Gastroesophageal sphincter (tissue), 4 donors: ENCODE measurements around the gene SYNGR4. TPM values are rescaled to one million over a fixed set of nuclear protein-coding genes. Genes with fewer than 3 reads are reported as not detected.
A peak's percentile ranks its signal among the peaks of the same experiment; 100 is the strongest.

Experiments used
- ATAC-seq: fragments of 150-250 bp; one replicate; pipeline ENCODE4 v1.9.1; 2016; ENCODE audit warnings: mild to moderate bottlenecking, moderate library complexity
- H3K27ac ChIP-seq, 4 donors: fragments of 200-600 bp; sonication (generic) in 3 of 4; 1 replicate in 3 of 4; 2 replicates in 1 of 4; pipeline ENCODE4 v1.5.1; 2016 to 2019
- H3K27me3 ChIP-seq: fragments of 200-600 bp; sonication (generic); one replicate; pipeline ENCODE4 v1.5.1; 2019
- H3K36me3 ChIP-seq, 2 donors: fragments of 200-600 bp; sonication (generic); one replicate each; pipeline ENCODE4 v1.5.1; 2019; ENCODE audit warnings: control low read depth in 1 of 2
- H3K4me1 ChIP-seq, 3 donors: fragments of 200-600 bp; sonication (generic); 1 replicate in 2 of 3; 2 replicates in 1 of 3; pipeline ENCODE4 v1.5.1; 2016 to 2019; ENCODE audit warnings: control low read depth in 2 of 3
- H3K4me3 ChIP-seq, 2 donors: fragments of 200-600 bp; sonication (generic); one replicate each; pipeline ENCODE4 v1.5.1; 2019; ENCODE audit warnings: mild to moderate bottlenecking in 1 of 2, moderate library complexity in 1 of 2
- H3K9me3 ChIP-seq, 3 donors: fragments of 200-600 bp; sonication (generic); one replicate each; pipeline ENCODE4 v1.5.1; 2017 to 2019; ENCODE audit warnings: control low read depth in 2 of 3
- CTCF ChIP-seq, 4 experiments: fragments of 200-600 bp in 2 of 4; fragments of 450-650 bp in 2 of 4; sonication (generic) in 1 of 4; IDR thresholded peaks; one replicate each; pipeline ENCODE4 v1.5.1; 2017 to 2019; ENCODE audit warnings: antibody characterized with exemption in 4 of 4, mild to moderate bottlenecking in 2 of 4, moderate library complexity in 2 of 4
- EP300 ChIP-seq: sonication (generic); formaldehyde crosslinking; IDR thresholded peaks from one replicate; pipeline ENCODE4 v1.6.1; 2017; ENCODE audit warnings: antibody characterized with exemption, mild to moderate bottlenecking
- POLR2A ChIP-seq, 2 donors: fragments of 450-650 bp; IDR thresholded peaks; one replicate each; pipeline ENCODE4 v1.6.1; 2017; ENCODE audit warnings: antibody characterized with exemption in 2 of 2, mild to moderate bottlenecking in 2 of 2, moderate library complexity in 1 of 2
- POLR2AphosphoS5 ChIP-seq: sonication (generic); formaldehyde crosslinking; IDR thresholded peaks from one replicate; pipeline ENCODE4 v1.6.1; 2017; ENCODE audit warnings: antibody characterized with exemption
- WGBS, 2 donors: methylation state at CpG; one replicate each; pipeline ENCODE4 v1.1.5; 2018; ENCODE audit warnings: low coverage in 1 of 2; 5-methylcytosine and 5-hydroxymethylcytosine counted together
- total RNA-seq, 4 donors: library from RNA; depleted of rRNA; stranded (reverse); fragments of >200 nt; gene quantifications; one replicate each; pipeline ENCODE4 v1.1.0, GENCODE V29; 2016

The SYNGR4 gene
- total RNA-seq, 4 donors from 2014 or later = not detected

- Histone ChIP-seq H3K27ac (no peak overlapping the region), H3K36me3 (peaks cover 0 to 8% of the 10 kb centered on the region in 2 donors), H3K9me3 (no peaks in the 10 kb centered on the region), H3K4me3 (no peak overlapping the region), H3K4me1 (peaks cover 0 to 7% (median 0%) of the 10 kb centered on the region in 3 donors), H3K27me3 (no peaks in the 10 kb centered on the region)
- ATAC-seq = no peak
- WGBS, 2 donors = 89% methylated on average over 5 of the region's 5 CpGs; no CpG with 5 or more reads in 1 of the 2 donors
- TF ChIP-seq POLR2A (IDR thresholded peaks at IDR 0.05) (no peak), CTCF (IDR thresholded peaks at IDR 0.05) (no peak), POLR2AphosphoS5 (no peak), EP300 (no peak)
Measured at GRCh38 chr19:48350856-48351255, 13.3 kb upstream of the SYNGR4 start.

GRCh38 chr19:48351341-48351752 lies 12.8 kb upstream of the SYNGR4 start:
- Histone ChIP-seq H3K27ac (no peak overlapping the region), H3K9me3 (no peaks in the 10 kb centered on the region), H3K36me3 (peaks cover 0 to 10% of the 10 kb centered on the region in 2 donors), H3K4me3 (no peak overlapping the region), H3K27me3 (no peaks in the 10 kb centered on the region), H3K4me1 (peaks cover 0 to 7% (median 0%) of the 10 kb centered on the region in 3 donors)
- WGBS, 2 donors = 20 to 40% methylated on average over 2 to 6 of the region's 8 CpGs
- peak in 3 of 4 experiments; percentile 35 to 77 (median 55) for TF ChIP-seq CTCF (IDR thresholded peaks at IDR 0.05)
- TF ChIP-seq EP300 = no peak
- ATAC-seq = peak; percentile 46

DNA sequence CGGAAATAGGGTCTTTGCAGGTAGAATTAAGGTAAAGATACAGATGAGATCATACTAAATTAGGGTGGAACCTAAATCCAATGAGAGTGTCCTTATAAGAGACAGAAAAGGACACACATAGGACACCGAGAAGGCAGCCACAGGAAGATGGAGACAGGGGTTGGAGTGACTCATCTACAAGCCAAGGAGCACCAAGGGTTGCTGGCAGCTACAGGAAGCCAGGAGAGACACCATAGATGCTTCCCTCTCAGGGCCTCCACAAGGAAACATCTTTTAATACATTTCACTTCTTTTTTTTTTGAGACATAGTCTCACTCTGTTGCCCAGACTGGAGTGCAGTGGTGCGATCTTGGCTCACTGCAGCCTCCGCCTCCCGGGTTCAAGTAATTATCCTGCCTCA lies 10.5 kb upstream of the SYNGR4 start:
- no peak overlapping the region for H3K27ac ChIP-seq
- ATAC-seq = no peak
- H3K36me3 ChIP-seq = peaks cover 0 to 14% of the 10 kb centered on the region in 2 donors
- no peak overlapping the region for H3K4me3 ChIP-seq
- WGBS, 2 donors = 92 to 100% methylated on average over 1 to 5 of the region's 5 CpGs
- no peaks in the 10 kb centered on the region for H3K4me1 ChIP-seq
- no peaks in the 10 kb centered on the region for H3K9me3 ChIP-seq
- TF ChIP-seq POLR2AphosphoS5 (no peak), EP300 (no peak), POLR2A (IDR thresholded peaks at IDR 0.05) (no peak), CTCF (IDR thresholded peaks at IDR 0.05) (no peak)
- H3K27me3 ChIP-seq = no peaks in the 10 kb centered on the region

GRCh38 chr19:48354332-48354992 lies 9.7 kb upstream of the SYNGR4 start:
- peaks cover 0 to 20% of the 10 kb centered on the region in 2 donors for H3K36me3 ChIP-seq
- no peaks in the 10 kb centered on the region for H3K9me3 ChIP-seq
- WGBS, 2 donors = 84 to 87% methylated on average over 6 to 14 of the region's 15 CpGs
- no peak for ATAC-seq
- no peak overlapping the region for H3K4me3 ChIP-seq
- H3K27me3 ChIP-seq = no peaks in the 10 kb centered on the region
- no peaks in the 10 kb centered on the region for H3K4me1 ChIP-seq
- no peak overlapping the region for H3K27ac ChIP-seq
- TF ChIP-seq POLR2A (IDR thresholded peaks at IDR 0.05) (no peak), CTCF (IDR thresholded peaks at IDR 0.05) (no peak), EP300 (no peak), POLR2AphosphoS5 (no peak)

GRCh38 chr19:48355365-48355954 lies 8.7 kb upstream of the SYNGR4 start:
- Histone ChIP-seq H3K4me1 (no peaks in the 10 kb centered on the region), H3K27ac (no peak overlapping the region), H3K9me3 (no peaks in the 10 kb centered on the region), H3K4me3 (no peak overlapping the region), H3K36me3 (peaks cover 0 to 28% of the 10 kb centered on the region in 2 donors), H3K27me3 (no peaks in the 10 kb centered on the region)
- 78 to 94% methylated on average over 3 to 4 of the region's 12 CpGs for whole genome bisulfite sequencing, 2 donors
- TF ChIP-seq POLR2A (IDR thresholded peaks at IDR 0.05) (no peak), CTCF (IDR thresholded peaks at IDR 0.05) (no peak), EP300 (no peak), POLR2AphosphoS5 (no peak)
- ATAC-seq = no peak
